IPS-NIHi11 (cell line): ENCODE results near the gene IL1F10.

Source experiments
- DNase-seq: peaks from one replicate; pipeline ENCODE4 v3.0.0; 2012; ENCODE audit warnings: mixed read lengths, low spot score

The IL1F10 gene

GRCh38 chr2:113058998-113059960 is 8.5 kb upstream of the IL1F10 start, which contains the start of gene IL36RN:
Gene IL36RN, plus strand, starts transcription at chr2:113059198. Its CDS starts 241 bp downstream, at chr2:113059439.
- no peak for DNase-seq

- no peak for DNase-seq
Measured at GRCh38 chr2:113060396-113060795, 7.4 kb upstream of the IL1F10 start.

- DNase-seq = no peak
Measured at GRCh38 chr2:113060796-113061195, 7.0 kb upstream of the IL1F10 start.

- no peak for DNase-seq
Measured at GRCh38 chr2:113061241-113061640, 6.5 kb upstream of the IL1F10 start.

- no peak for DNase-seq
Measured at GRCh38 chr2:113061896-113062770, 5.6 kb upstream of the IL1F10 start.

GRCh38 chr2:113064281-113064680 is 3.5 kb upstream of the IL1F10 start:
- no peak for DNase-seq

- DNase-seq = no peak
Measured at GRCh38 chr2:113064898-113065297, 2.9 kb upstream of the IL1F10 start.

GRCh38 chr2:113068249-113068648 is 479 bp downstream of the IL1F10 start:
- no peak for DNase-seq

- no peak for DNase-seq
Measured at GRCh38 chr2:113068706-113069485, 1.1 kb downstream of the IL1F10 start.

GRCh38 chr2:113069676-113070605 is 2.2 kb downstream of the IL1F10 start:
- no peak for DNase-seq

GRCh38 chr2:113070606-113070975 is 2.8 kb downstream of the IL1F10 start:
- no peak for DNase-seq

- no peak for DNase-seq
Measured at GRCh38 chr2:113072584-113072983, 4.8 kb downstream of the IL1F10 start.

- DNase-seq = no peak
Measured at GRCh38 chr2:113073325-113073834, 5.6 kb downstream of the IL1F10 start.

- no peak for DNase-seq
Measured at GRCh38 chr2:113075030-113075429, 7.3 kb downstream of the IL1F10 start.

GRCh38 chr2:113075600-113075999 is 7.8 kb downstream of the IL1F10 start:
- DNase-seq = no peak

- no peak for DNase-seq
Measured at GRCh38 chr2:113076954-113077669, 9.3 kb downstream of the IL1F10 start.

- no peak for DNase-seq
Measured at GRCh38 chr2:113077921-113078320, 10.2 kb downstream of the IL1F10 start.

GRCh38 chr2:113078350-113078839 is 10.6 kb downstream of the IL1F10 start:
- no peak for DNase-seq

GRCh38 chr2:113079131-113079530 is 11.4 kb downstream of the IL1F10 start:
- no peak for DNase-seq

- peak; percentile 71 for DNase-seq
Measured at GRCh38 chr2:113080134-113080533, 12.4 kb downstream of the IL1F10 start.
